ENCODE data around the gene HJURP.

The HJURP gene

GRCh38 chr2:233829193-233830110 lies 24.9 kb downstream of the HJURP start:
- no peak for DNase-seq

- no peak for DNase-seq
These were observed 25.7 kb downstream of the HJURP start for GRCh38 chr2:233828546-233829192.

DNA sequence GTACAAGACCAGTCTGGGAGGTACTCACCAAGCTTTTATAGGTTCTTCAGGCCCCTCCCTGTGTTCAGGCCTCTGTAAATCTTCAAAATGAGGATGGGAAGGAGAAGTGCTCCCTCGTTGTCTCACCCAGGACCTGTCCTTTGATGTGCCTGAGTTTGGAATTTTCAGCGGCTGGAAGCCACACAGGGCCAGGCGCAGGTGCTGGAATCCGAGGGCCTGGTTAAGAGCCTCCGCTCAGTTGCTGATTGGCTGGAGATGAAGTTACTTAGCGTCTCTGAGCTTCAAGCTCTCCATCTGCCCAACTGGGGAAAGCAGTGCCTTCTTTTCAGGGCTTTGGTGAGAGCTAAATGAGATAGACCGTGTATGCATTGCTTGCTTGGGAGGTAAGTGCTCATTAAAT lies 30.0 kb downstream of the HJURP start:
- no peak for DNase-seq

DNA sequence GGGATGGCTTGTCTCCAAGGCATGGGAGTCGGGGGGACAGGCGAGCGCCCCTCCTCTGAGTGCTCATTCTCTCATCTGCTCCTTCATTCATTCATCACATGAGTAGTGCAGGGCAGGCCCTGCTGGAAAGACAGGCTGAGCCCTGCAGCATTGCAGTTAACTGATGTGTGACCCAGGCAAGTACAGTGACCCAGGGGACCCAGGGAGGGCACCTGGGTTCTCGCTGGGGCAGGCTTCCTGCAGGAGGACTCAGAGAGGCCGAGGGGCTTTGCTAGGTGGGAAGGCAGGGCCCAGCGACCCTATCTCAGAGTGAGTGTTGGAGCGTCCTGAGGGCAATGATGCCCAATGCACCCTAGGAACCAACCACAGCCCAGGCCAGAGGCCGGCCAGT lies 30.6 kb downstream of the HJURP start:
- no peak for DNase-seq

DNA sequence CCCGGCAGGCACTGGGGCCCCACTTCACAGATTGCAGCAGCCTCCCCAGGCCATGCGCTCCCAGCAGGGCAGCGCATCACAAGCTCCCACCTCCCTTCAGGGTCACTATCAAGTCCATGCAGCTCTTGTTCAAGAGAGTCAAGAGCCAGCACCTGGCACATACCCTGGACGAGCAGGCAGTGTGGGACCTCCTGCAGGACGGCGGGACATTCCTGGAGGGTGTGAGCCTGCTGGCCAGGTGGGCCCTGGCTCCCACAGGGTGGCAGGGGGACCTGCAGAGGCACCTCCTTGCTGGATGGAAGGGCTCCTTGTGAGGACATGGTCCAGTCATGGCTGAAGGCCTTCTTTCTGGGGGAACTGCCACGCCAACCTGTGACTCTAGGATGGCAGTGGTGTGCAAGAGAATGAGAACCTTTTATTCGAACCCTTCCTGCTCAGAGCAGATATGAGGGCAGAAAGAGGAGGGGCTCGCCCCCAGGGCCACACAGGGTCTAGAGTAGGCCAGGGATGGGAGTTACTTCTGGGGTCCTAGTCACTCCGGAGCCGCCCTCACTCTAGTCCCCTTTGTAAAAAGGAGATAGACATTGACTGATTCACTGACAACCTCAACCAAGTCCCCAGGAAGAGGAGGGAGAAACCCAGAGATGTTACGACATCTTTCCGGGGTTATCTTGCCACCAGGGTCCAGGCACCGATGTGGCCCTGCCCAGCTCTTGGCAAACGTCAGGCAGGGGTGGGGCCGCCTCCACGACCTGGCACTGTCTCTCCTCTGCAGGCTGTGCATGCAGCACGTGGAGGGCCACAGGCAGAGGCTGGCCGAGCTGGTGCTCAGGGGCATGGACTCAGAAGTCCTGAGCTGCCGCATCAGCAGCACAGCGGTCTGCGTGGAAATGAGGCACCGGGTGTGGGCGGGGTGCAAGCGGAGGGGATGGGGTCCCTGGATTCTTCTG lies 31.3 kb downstream of the HJURP start:
- no peak for DNase-seq

DNA sequence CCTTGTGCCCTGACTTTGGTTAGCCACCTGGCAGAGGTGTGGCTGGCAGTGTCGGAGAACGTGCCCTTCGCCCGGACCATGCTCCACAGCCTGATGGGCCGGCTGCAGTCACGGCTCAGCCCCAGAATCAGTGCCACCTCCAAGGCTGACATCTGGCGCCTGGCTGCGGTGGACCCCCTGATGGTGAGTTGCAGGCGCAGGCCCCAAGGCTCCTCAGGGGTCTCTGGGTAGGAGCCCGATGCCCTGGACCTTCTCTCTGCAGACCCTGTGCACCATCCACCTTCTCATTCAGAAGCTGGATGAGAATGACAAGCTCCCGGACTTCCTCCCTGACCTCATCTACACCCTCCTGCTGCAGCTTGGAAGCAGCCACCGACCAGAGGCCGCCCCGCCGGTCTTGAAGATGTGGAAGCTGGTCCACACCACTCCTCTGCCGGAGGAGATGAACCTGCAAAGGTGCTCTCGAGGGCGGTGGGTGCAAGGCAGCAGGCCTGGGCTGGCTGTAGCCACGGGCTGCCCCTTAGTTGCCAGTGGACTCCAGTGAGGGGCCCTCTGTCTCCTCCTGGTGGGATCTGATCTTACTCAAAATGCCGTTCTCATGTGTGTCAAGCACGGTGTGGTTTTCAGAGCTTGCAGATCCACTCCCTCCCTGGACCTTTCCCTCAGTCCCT lies 32.1 kb downstream of the HJURP start:
- no peak for DNase-seq

DNA sequence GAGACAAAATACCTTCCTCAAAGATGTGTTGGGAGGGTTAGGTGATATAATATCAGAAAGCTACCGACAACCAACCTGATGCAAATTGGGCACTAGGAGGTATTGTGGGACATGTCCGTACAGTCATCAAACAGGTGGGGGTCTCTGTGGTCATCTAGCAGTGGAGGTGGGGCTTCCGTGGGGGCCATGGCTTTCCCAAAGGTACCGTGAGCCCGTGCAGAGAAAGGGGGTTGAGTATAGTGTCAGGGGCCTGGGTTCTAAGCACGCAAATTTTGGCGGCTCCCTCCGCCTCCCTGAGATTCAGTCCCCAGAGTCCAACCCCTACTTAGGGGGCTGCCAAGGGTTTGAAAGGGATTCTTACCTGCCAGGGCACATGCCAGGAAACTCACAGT lies 32.6 kb downstream of the HJURP start:
- no peak for DNase-seq

DNA sequence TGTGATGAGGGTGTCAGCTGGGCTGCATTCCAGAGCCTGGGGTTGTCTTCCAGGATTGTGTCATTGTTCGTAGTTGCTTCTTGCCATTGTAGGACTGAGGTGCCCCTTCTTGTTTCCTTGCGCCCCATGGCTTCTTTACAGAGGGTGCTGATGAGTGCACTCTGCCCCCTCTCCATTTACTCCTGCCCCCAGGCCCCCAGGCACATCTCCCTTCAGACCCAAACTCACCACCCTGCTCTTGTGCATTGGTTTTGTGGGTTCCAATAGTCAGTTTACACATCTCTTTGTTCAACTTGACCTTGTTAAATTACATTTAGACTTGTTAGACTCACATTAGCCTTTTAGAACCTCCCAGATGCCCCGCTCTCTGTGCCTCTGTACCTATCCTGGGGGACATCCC lies 33.1 kb downstream of the HJURP start:
- no peak for DNase-seq

DNA sequence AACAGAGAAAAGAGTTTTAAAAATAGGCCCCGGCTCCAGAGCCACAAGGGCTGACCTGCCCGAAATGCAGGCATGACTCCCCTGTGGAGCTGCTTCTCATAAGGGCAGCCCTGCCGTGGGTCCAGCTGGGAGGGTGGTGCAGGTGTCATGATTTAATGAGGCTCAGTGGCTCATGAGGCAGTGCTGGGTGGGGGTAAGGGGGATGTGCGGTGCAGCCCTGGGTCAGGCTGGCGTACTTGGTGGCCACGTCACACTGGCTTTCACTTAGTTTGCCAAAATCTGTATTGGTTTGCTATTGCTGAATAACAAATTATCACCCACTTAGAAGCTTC lies 33.6 kb downstream of the HJURP start:
- DNase-seq = no peak

- DNase-seq = no peak
These were observed 34.2 kb downstream of the HJURP start for GRCh38 chr2:233819884-233820773.

DNA sequence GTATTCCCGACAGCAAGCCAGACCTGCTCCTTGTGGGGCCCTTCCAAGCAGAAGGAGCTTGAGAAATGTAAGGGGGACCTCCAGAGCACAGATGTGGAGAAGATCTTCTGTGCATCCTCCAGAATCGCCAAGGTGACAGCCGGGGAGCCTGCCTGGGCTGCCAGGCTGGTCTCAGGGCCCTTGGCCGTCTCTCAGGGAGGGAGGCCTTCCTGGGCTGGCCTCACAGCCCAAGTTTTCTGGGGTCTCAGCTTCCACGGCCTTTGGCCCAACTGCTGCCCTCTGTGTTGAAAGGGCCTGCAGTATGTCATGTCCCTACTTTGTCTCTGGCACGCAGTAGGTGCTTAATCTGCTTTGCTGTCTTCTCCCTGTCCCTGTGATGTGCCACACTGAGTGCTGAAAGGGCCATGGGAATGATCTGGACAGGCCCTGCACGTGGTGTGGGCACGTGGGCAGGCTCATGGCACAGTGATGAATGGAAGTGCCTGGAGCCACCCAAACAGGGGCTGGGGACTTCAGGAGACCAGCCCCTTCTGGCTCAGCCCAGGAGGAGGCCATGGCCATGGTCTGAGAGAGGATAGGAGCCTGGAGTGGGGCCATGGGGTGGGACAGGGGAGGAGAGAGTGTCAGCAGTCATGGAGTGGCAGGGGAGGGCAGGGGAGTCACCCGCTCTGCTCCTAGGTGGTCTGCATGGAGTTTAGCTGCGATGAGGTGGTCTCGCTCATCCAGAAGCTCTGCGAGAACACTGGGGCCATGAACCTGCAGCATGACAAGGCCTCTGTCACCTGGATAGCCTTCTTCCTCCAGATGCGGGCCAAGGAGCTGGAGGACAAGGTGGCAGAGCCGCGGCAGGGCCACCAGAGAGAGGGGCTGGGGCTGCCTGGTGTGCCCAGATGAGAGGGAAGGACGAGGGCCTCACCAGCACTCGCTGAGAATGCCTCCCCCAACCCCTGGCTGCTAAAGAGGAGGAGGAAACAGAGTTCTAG lies 35.4 kb downstream of the HJURP start:
- no peak for DNase-seq

GRCh38 chr2:233817995-233818638 lies 36.2 kb downstream of the HJURP start:
- no peak for DNase-seq

DNA sequence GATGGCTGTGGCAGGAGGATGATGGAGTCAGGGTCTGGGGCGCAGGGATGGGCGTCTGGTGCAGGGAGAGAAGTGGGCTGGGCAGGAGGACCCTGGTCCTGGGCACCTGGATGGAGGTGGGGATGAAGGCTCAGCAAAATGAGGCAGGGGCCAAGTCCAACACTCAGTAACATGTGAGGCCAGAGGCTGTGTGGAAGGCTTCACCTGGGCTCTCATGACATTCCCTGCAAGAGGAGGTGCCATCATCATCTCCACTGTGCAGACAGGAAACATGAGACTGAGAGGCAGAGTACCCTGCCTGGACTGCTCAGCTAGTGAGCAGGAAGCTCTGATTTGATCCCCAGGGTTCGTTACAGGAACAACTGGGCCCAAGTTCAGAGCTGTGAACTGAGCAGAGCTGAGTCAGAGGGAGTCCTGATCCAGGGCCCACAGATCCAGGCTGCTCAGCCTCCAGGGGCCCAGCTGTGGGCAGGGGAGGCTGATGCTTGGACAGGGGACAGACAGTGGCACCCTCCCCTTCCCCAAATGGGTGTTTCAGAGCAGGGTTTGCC lies 36.9 kb downstream of the HJURP start:
- no peak for DNase-seq

- DNase-seq = no peak
These were observed 37.6 kb downstream of the HJURP start for GRCh38 chr2:233816771-233817170.

DNA sequence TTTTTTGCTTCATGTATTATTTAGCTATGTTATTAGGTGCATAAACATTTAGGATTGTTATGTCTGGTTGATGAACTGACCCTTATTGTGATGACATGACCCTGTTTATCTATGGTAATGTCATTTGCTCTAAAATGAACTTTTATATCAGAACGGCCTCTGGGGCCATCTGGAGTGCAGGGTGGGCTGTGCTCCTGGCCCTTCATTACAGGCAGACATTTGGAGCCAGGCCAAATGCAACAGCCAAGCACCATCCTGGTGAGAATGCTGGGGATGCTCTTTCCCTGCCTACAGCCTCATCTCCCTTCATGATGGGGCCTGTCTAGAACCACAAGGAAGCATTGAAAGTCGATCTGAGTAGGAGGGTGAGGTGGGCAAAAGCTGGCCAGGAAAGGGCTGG lies 38.0 kb downstream of the HJURP start:
- no peak for DNase-seq

DNA sequence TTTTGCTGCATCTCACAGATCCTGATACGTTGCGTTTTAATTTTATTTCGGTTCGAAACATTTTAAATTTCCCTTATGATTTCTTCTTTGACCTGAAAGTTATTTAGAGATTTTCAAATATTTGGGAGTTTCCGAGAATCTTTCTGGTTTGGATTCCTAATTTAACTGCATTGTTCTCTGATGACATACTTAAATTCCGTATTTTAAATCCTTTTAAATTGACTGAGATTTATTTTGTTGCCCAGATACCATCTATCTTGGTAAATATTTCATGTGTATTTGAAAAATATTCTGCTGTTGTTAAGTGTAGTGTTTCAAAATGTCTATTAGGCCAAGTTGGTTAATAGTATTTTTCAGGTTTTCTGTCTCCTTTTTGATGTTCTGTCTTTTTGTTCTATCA lies 38.5 kb downstream of the HJURP start:
- no peak for DNase-seq

DNA sequence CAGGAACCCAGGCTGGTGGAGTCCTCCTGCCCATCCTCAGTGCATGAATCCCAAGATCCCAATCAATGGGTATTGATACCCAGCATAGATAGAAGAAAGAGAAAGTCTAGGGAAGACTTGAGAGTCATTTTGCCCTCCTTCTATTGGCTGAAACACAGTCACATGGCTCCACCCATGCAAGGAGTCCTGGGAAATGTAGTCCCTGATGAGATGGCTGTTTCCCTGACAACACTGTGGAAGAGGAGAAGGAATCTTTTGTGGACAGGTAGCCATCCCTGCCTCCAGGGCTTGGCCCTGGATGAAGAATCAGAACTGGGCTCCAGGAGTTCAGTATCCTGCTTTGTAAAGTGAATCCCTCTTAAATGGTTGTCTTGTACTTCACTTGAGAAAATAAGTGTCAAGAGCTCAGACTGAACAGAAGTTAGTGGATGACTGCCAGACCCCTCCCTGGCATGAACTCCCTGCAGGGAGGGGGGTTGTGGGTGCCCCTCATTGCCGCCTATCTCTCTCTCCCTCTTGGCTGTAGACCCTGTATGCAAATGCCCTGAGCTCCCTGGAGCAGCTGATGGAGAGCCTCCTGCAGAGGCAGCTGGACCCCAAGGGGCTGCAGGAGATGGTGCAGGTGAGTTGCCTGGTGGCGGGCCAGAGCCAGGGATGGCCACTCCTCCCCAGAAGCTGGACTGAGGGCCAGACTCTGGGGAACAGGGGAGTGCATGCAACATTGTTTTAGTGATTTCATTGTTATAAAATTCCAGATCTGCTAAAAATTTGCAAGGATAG lies 40.1 kb downstream of the HJURP start:
- DNase-seq = no peak

- no peak for DNase-seq
These were observed 40.9 kb downstream of the HJURP start for GRCh38 chr2:233813236-233814055.

Data from NCI-H2029 treated with DMSO at 0.1 percent for 48 hours (cell line).